Measurements from ENCODE around the gene KIF5A.

DNA sequence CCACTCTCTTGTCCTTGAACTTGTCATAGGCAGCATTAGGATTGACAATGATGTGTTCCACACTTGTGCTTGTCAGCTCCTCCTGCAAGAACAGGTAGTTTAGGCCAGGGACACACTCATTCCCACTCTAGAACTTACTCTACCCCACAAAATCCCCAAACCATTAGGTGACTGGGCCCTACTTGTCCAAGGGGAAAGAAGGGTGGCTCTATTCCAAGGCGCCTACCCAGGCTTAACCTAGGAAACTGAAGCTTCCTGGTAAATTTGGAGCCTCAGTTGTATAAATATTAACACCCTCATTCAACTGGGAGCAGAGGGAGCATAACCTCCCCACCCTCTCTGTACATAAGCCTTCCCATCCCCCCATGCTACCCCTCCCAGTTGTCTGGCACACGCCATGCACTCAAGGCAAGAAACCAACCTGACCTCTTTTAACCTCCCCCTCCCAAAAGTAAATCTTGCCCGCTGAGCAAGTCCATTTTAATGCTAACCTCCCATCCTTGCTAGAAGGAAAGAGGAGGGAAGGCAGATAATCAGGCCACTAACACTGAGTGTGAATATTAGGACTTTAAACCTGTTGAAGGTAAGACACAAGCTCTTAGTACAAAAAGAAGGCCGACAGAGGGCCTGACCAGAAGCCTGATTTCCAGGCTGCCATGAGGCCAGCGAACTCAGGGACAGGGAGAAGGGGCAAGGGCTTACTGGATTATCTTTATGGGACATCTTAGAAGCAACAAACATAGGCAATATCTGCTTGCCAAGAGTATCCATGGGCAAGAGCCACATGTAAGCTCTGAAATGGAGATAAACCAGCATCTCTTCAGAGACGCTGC, 13.9 kb upstream of the KIF5A start:
- TF ChIP-seq POLR2A (IDR thresholded peaks at IDR 0.05; ENCODE audit: low read depth, low read length) (no peak), POLR2AphosphoS5 (IDR thresholded peaks at IDR 0.05; ENCODE audit: low read depth, low read length) (no peak), TAF1 (IDR thresholded peaks at IDR 0.05; ENCODE audit: borderline replicate concordance, low read depth, low read length) (no peak)

Data from GM12892 (cell line).